ENCODE results near the gene NOTCH2NLA. TPM values are rescaled to one million over a fixed set of nuclear protein-coding genes. Genes with fewer than 3 reads are reported as not detected.

The NOTCH2NLA gene
- 130 and 152 TPM in 2 replicates for total RNA-seq

GRCh38 chr1:146228710-146229477 lies at the start of gene NOTCH2NLA:
NOTCH2NLA (minus strand) TSS chr1:146229021; CDS start chr1:146189337, 39,684 bp downstream.

GRCh38 chr1:146144465-146144864 lies 84.4 kb downstream of the NOTCH2NLA start, which contains the start of gene NBPF10:
NBPF10 (minus strand) TSS chr1:146144804; CDS start chr1:146144769, 35 bp downstream.

Other genes with a start within 250 kb of the NOTCH2NLA start
- 201 and 284 TPM in 2 replicates for gene TXNIP, start 232.4 kb downstream of the NOTCH2NLA start, total RNA-seq
- 0.13 TPM in 1 of 2 replicates, not detected in the other for gene HJV, start 207.3 kb downstream of the NOTCH2NLA start, total RNA-seq
- 3.7 and 4.3 TPM in 2 replicates for gene NBPF10, start 84.2 kb downstream of the NOTCH2NLA start, total RNA-seq